HEK293T (cell line): ENCODE results near the gene GRID2.

ENCODE experiments used
- CTBP1 ChIP-seq: fragments of 450-650 bp; IDR thresholded peaks from 2 replicates; pipeline ENCODE4 v1.6.1; 2016; ENCODE audit warnings: borderline replicate concordance
- ELF4 ChIP-seq: fragments of 450-650 bp; IDR thresholded peaks from 2 replicates; pipeline ENCODE4 v1.6.1; 2017; ENCODE audit warnings: antibody characterized with exemption
- FOXA1 ChIP-seq: fragments of 450-650 bp; IDR thresholded peaks from 2 replicates; pipeline ENCODE4 v1.6.1; 2016; ENCODE audit warnings: mild to moderate bottlenecking
- FOXM1 ChIP-seq: fragments of 450-650 bp; IDR thresholded peaks from 2 replicates; pipeline ENCODE4 v1.6.1; 2017; ENCODE audit warnings: mild to moderate bottlenecking, borderline replicate concordance
- L3MBTL2 ChIP-seq: fragments of 450-650 bp; conservative IDR thresholded peaks from 2 replicates; pipeline ENCODE4 v1.6.1; 2016; ENCODE audit warnings: mild to moderate bottlenecking
- LEF1 ChIP-seq: fragments of 450-650 bp; IDR thresholded peaks from 2 replicates; pipeline ENCODE4 v1.6.1; 2017; ENCODE audit warnings: mild to moderate bottlenecking, borderline replicate concordance
- SP1 ChIP-seq: fragments of 450-650 bp; IDR thresholded peaks from 2 replicates; pipeline ENCODE4 v1.6.1; 2017
- SUZ12 ChIP-seq: fragments of 450-650 bp; IDR thresholded peaks from 2 replicates; pipeline ENCODE4 v1.6.1; 2016; ENCODE audit warnings: mild to moderate bottlenecking
- ZNF384 ChIP-seq: fragments of 450-650 bp; IDR thresholded peaks from 2 replicates; pipeline ENCODE4 v1.6.1; 2016

- TF ChIP-seq ELF4: no peak
- no peak for TF ChIP-seq SP1
- TF ChIP-seq ZNF384: no peak
- no peak for TF ChIP-seq LEF1
- no peak for TF ChIP-seq CTBP1
- no peak for TF ChIP-seq FOXM1
- TF ChIP-seq SUZ12: no peak
- TF ChIP-seq FOXA1: no peak
- TF ChIP-seq L3MBTL2: no peak
These were observed 1473.3 kb downstream of the GRID2 start for GRCh38 chr4:93777081-93777460.
